HK-2 (cell line): ENCODE measurements around the gene POLR1G.

Experiments used
- DNase-seq: peaks from one replicate; pipeline ENCODE4 v3.0.0-alpha.2; 2018; ENCODE audit not compliant: unreplicated experiment

The POLR1G gene, protein sequence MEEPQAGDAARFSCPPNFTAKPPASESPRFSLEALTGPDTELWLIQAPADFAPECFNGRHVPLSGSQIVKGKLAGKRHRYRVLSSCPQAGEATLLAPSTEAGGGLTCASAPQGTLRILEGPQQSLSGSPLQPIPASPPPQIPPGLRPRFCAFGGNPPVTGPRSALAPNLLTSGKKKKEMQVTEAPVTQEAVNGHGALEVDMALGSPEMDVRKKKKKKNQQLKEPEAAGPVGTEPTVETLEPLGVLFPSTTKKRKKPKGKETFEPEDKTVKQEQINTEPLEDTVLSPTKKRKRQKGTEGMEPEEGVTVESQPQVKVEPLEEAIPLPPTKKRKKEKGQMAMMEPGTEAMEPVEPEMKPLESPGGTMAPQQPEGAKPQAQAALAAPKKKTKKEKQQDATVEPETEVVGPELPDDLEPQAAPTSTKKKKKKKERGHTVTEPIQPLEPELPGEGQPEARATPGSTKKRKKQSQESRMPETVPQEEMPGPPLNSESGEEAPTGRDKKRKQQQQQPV

DNA sequence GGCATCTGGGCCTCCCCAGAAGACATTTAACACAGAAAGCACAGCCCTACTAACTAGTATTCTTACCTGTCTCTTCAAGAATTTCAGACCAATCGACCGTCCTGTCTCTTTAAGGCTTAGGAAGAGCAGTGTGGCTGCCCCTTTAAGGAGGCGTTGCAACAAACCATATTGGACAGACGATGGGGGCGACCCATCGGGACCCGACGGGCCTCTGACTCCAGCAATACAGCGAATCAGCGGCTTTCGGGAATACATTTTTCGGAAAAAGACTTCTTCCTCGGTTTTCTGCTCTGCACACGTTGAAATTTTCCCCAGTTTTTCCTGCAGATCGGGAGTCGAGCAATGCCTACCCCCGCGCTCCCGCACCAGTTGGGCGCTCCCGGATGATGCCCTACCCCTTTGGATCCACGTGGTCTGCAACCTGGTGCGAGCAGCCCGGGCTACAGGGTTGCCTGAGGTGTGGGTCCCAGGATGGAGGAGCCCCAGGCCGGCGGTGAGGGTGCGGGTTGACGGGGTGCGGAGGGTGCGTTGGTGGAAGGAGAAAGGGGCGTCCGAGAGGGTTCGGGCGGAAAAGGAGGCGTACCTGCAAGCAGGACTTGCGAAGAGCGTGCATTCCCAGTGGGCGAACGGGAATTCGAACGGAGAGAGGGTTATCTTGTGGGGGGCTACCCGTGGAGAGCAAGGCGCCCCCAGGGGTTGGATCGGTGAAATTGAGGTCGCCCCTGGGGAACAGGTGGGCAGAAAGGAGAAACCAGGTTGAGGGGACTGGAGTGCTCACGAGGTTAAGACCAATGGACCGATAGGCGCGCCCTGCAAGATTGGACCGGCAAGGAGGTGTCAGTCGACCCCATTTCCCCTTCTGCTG, at the start of gene POLR1G:
TSS of gene POLR1G (plus strand) at position 419 of the 865 bp plus-strand sequence. CDS start at position 472, 53 bp downstream.
- DNase-seq = peak; percentile 83

- DNase-seq = no peak
Measured at GRCh38 chr19:45356760-45357444, 49.5 kb upstream of the POLR1G start.

GRCh38 chr19:45357445-45357783, 49.0 kb upstream of the POLR1G start:
- DNase-seq = no peak

DNA sequence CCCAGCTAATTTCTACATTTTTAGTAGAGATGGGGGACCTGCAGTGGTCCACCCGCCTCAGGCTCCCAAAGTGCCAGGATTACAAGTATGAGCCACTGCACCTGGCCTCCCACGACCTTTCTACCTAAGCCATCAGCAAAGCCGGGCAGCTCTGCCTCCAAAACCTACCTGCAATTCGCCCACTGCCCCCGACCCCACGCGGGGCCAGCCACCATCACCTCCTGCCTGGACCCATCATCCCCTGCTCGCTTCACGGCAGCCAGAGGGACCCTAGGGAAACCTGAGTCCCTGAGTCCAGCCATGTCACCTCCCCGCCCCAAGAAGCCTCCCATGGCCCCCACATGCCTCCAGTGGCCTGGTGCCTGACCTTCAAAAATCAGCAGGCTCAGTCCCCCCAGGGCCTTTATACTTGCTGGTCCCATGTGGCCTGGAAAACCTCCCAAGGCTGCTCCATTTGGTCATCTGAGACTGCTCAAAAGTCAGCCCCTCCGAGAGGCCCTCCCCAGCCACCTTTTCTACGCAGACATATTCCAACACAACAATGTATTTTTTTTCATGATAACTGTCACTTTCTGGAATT, 48.1 kb upstream of the POLR1G start:
- DNase-seq = no peak

DNA sequence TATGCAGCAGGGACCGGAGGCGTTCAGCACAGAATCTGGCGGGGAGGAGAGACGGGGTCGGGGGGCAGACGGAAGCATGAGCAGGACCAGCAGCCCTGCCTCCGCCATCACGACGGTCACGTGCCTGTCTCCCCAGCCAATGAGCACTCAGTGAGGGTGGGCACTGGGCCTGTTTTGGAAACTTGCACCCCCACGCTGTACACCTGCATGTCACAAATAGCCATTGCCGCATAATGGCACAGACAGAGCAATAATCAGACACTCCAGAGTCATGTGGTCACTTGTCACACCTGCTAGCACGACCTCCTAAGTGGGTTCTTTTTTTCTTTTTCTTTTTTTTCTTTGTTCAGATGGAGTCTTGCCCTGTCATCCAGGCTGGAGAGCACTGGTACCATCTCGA, 44.8 kb upstream of the POLR1G start:
- DNase-seq = no peak

DNA sequence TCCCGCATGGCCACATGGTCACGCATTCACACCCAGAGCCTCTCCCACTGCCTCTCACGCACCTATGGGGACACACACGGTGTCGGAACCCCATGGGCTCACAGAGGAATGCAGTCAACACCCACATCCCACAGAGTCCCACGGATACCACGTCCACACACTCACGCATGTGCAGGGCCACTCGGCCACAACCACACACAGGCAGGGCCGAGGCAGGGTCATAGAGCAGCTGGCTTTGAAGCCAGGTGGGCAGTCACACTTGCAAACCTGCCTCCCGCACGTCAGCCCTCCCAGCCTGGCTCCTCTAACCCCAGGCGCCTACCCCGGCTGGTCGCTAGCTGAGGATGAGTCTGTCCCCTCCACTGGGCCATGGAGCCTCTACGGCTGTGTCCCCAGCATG, 44.2 kb upstream of the POLR1G start:
- no peak for DNase-seq

GRCh38 chr19:45363861-45364459, 42.5 kb upstream of the POLR1G start:
- DNase-seq = no peak

GRCh38 chr19:45364696-45365095, 41.7 kb upstream of the POLR1G start:
- DNase-seq = no peak

DNA sequence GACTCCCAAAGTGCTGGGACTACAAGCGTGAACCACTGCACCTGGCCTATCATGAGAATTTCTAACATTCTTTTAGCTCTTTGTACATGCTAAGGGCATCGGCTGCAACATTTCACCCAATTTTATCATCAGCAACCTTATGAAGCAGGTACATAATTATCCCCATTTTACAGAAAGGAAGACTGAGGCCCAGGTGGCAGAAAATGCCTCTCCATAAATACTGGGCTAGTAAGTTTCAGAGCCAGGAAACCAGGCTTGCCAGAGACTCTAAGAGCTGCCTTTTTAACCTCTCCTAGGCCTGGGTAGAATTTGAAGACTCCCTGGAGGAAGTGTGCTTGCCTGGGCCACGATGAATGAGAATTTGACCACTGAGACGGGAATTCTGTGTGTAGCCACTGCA, 38.3 kb upstream of the POLR1G start:
- DNase-seq = no peak

- DNase-seq = no peak
Measured at GRCh38 chr19:45368737-45369340, 37.6 kb upstream of the POLR1G start.

DNA sequence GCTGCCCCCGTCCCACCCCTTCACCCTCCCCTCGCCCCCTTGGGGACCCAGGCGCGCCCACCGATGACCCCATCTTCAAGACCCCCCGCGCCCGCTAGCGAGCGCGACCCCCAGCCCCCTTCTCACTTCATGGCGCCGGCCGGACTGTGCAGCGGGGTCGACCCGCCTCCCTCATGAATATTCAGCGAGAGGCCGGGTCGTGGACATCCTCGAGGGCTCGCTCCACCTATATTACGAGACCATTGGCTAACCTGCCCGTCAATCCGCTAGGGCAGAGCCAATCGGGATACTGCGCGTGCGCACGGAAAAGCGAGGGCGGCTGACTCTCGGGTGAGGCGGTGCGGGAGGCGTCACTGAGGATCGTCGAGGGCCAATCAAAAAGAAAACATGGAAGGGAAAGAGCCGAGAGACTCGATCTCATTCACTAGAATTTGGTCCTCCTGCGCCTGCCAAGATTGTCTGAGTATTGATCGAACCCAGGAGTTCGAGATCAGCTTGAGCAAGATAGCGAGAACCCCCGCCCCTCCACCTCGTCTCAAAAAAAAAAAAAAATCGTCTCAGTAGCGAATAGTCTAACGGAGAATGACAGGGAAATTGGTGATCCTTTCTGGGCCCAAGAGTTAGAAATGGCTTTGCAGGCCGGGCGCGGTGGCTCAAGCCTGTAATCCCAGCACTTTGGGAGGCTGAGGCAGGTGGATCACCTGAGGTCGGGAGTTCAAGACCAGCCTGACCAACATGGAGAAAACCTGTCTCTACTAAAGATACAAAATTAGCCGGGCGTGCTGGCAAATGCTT, 35.8 kb upstream of the POLR1G start, which contains the start of gene ERCC2:
TSS of gene ERCC2 (minus strand) at position 164 of the 795 bp plus-strand sequence. CDS start at position 131, 33 bp downstream.
- DNase-seq = peak; percentile 100

- DNase-seq = peak; percentile 90
Measured at GRCh38 chr19:45376045-45376724, 30.3 kb upstream of the POLR1G start.

- DNase-seq = no peak
Measured at GRCh38 chr19:45380107-45380506, 26.3 kb upstream of the POLR1G start.

DNA sequence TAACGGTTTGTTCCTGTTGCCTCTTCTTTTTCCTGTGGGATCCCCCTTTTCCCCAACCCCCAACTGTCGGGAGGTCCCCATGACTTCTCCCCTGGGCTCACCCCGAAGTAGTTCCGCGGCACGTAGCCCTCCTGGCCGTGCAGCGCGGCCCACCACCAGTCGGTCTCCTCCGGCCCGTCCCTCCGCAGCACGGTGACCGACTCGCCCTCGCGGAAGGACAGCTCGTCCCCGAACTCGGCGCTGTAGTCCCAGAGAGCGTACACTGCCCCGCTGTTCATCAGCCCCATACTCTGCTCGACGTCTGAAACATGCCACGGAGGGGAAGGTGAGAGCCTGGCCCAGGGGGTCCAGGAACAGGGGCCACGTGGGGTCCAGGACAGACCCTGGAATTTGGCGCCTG, 24.0 kb upstream of the POLR1G start:
- DNase-seq = no peak

DNA sequence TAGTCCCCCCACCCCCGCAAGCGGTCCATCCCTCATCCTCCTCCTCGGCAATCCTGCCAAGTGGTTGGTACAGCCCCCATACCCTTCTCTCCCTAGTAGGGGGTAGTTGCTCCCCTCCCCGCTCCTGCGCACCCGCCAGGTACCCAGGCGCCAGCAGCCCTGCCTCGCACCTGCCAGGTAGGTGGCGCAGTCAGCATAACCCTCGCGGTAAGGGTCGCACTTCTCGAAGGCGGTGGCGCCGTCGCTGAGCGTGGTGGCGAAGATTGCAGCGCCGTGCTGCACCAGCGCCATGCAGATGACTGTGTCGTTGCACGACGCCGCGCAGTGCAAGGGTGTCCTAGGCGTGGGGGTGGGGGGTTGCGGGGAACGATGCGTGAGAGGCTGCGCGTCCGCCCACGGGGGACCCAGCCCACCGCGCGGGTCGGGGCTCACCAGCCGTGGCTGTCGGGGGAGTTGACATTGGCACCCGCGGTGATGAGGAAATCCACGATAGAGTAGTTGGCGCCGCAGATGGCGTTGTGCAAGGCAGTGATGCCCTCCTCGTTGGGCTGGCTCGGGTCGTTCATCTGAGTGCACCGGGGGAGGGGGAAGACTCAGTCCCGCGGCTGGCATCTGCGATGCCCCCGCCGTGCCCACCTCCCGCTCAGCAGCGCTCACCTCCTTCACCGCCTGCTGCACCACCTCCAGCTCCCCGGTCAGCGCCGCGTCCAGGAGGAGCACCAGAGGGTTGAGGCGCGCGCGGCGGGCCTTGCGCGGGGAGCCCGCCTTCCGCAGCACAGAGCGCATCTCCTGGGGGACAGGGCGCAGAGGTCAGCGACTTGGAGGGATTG, 20.8 kb upstream of the POLR1G start:
- DNase-seq = no peak

DNA sequence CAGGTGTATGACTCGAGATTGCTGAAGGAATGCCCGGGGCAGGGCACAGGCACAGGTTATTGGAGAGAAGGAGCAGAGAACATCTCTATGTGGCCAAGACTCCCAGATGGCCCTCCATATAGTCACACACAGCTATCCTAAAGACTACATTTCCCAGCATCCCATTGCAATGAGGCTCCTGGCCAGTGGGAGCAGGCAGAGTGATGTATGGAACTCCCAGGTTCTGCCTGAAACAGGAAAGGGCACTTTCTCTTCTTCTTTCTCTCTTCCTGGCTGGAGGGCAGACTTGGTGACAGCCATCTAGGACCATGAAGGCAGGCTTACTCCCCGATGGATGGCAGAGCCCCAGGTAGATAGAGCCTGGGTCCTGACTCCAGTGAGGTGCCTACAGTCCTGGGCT, 15.1 kb upstream of the POLR1G start:
- DNase-seq = no peak

- DNase-seq = no peak
Measured at GRCh38 chr19:45391871-45392665, 14.4 kb upstream of the POLR1G start.
